HepG2 (cell line): Measurements from ENCODE around the gene VAC14. TPM values are rescaled to one million over a fixed set of nuclear protein-coding genes. Genes with fewer than 3 reads are reported as not detected.
A peak's percentile ranks its signal among the peaks of the same experiment; 100 is the strongest.

Experiments used
- MYNN ChIP-seq: sonication (generic); formaldehyde crosslinking; IDR thresholded peaks from 2 replicates; pipeline ENCODE4 v1.4.0; 2020; ENCODE audit warnings: mild to moderate bottlenecking, low read depth, missing genetic modification reagents
- NFYB ChIP-seq: sonication (generic); formaldehyde crosslinking; IDR thresholded peaks from 2 replicates; pipeline ENCODE4 v1.4.0; 2020; ENCODE audit warnings: missing genetic modification reagents
- SIN3B ChIP-seq: fragments of 150-350 bp; IDR thresholded peaks from 2 replicates; pipeline ENCODE4 v1.6.1; 2014; ENCODE audit warnings: low read length
- SMAD3 ChIP-seq: sonication (generic); formaldehyde crosslinking; IDR thresholded peaks from 2 replicates; pipeline ENCODE4 v1.4.0; 2020; ENCODE audit warnings: missing genetic modification reagents
- U2AF1 ChIP-seq: fragments of 200-400 bp; formaldehyde crosslinking; optimal IDR thresholded peaks from 2 replicates; pipeline ENCODE3; 2017; ENCODE audit warnings: mild to moderate bottlenecking, low read depth, low read length
- ZNF12 ChIP-seq: sonication (generic); formaldehyde crosslinking; IDR thresholded peaks from 2 replicates; pipeline ENCODE4 v1.5.0; 2020; ENCODE audit warnings: missing genetic modification reagents
- ZNF331 ChIP-seq: sonication (generic); formaldehyde crosslinking; IDR thresholded peaks from 2 replicates; pipeline ENCODE4 v1.4.0; 2020; ENCODE audit warnings: missing genetic modification reagents
- ZNF780A ChIP-seq: sonication (generic); formaldehyde crosslinking; IDR thresholded peaks from 2 replicates; pipeline ENCODE4 v1.8.0; 2022; ENCODE audit warnings: mild to moderate bottlenecking, missing genetic modification reagents, moderate library complexity
- polyA plus RNA-seq, 8 experiments: library from polyadenylated mRNA; depleted of rRNA in 3 of 8; stranded (reverse) in 7 of 8; unstranded in 1 of 8; fragments of >200 nt; fragmentation: Illumina TruSeq in 4 of 8; extraction: Trizol in 4 of 8; gene quantifications; 2 replicates each; pipeline versions ENCODE4 v1.2.1 to v1.2.3, GENCODE V29; 2011 to 2016; ENCODE audit warnings: low read depth in 4 of 8, missing spikeins in 1 of 8, mixed read lengths in 1 of 8; ENCODE audit not compliant: insufficient read depth in 1 of 8
- total RNA-seq, 5 experiments: library from RNA; depleted of rRNA; stranded (reverse); fragments of >200 nt; fragmentation: Illumina TruSeq; extraction: Trizol; gene quantifications; 2 replicates each; pipeline ENCODE4 v1.2.3, GENCODE V29; 2016; ENCODE audit warnings: low read depth in 1 of 5
- TF ChIP-seq, protein P1 (sequence below): sonication (generic); formaldehyde crosslinking; IDR thresholded peaks from 2 replicates; pipeline ENCODE4 v1.9.0; 2022; ENCODE audit warnings: missing genetic modification reagents, mild to moderate bottlenecking, borderline replicate concordance
- TF ChIP-seq, protein P2 (sequence below): sonication (generic); formaldehyde crosslinking; IDR thresholded peaks from 2 replicates; pipeline ENCODE4 v1.5.1; 2020; ENCODE audit warnings: mild to moderate bottlenecking, missing genetic modification reagents, moderate library complexity
- TF ChIP-seq, protein P3 (sequence below): sonication (generic); formaldehyde crosslinking; IDR thresholded peaks from 2 replicates; pipeline ENCODE4 v1.8.0; 2022; ENCODE audit warnings: mild to moderate bottlenecking, missing genetic modification reagents; ENCODE audit not compliant: insufficient replicate concordance
- TF ChIP-seq, protein P4 (sequence below): IDR thresholded peaks from 2 replicates; pipeline ENCODE4 v1.6.1; 2016; ENCODE audit warnings: missing compliant biosample characterization, missing genetic modification reagents, borderline replicate concordance
- TF ChIP-seq, protein P5 (sequence below): sonication (generic); formaldehyde crosslinking; IDR thresholded peaks from 2 replicates; pipeline ENCODE4 v1.8.0; 2022; ENCODE audit warnings: missing genetic modification reagents, low read depth, mild to moderate bottlenecking, borderline replicate concordance
- TF ChIP-seq, protein P6 (sequence below): sonication (generic); formaldehyde crosslinking; IDR thresholded peaks from 2 replicates; pipeline ENCODE4 v1.4.0; 2020; ENCODE audit warnings: missing genetic modification reagents, mild to moderate bottlenecking, borderline replicate concordance

The VAC14 gene
- total and polyA plus RNA-seq, 2 of the 13 experiments (the other 11 are each of a cell fraction or from before 2014, with no cell fraction given): 23.5 to 24.6 TPM

DNA sequence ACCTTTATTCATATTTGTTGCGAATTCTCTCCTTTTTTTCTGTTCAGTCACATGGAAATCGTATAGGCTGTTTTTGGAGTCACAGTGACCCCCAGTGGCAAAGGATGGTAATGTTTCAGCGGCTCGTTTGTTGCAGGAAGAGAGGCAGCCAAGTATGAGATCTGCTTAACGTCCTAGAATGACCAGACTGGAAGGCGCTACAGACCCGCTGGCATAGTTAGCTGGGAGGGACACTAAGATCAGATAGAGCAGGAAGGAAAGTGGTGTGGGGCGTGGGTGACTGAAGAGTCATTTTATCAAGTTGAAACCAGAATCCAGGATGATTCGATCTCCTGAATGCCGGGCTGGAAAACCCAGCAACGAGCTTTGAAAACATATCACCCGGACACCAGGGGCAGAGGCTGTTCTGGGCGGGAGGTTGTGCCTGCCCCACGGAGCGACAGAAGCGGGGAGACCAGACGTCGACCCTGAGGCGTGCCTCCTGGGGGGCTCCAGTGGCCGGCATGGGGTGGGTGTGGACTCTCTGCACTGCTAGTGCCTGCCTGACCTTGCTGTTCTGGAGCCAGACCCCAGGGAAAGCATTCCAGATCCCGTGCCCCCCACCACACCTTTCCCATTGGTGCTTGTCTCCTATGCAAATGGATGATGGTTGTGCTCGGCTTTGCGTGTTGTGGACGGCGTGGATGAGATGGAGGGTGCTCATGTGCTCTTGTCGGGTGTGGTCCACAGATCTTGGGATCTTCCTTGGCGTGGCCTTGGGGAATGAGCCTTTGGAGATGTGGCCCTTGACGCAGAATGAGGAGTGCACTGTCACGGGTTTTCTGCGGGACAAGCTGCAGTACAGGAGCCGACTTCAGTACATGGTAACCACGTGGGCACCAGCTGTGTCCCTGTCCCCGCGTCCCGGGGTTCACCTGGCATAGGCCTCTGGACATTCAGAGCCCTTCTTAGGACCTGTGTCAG is 146.9 kb downstream of the VAC14 start (continued):
- TF ChIP-seq, protein P1, sequence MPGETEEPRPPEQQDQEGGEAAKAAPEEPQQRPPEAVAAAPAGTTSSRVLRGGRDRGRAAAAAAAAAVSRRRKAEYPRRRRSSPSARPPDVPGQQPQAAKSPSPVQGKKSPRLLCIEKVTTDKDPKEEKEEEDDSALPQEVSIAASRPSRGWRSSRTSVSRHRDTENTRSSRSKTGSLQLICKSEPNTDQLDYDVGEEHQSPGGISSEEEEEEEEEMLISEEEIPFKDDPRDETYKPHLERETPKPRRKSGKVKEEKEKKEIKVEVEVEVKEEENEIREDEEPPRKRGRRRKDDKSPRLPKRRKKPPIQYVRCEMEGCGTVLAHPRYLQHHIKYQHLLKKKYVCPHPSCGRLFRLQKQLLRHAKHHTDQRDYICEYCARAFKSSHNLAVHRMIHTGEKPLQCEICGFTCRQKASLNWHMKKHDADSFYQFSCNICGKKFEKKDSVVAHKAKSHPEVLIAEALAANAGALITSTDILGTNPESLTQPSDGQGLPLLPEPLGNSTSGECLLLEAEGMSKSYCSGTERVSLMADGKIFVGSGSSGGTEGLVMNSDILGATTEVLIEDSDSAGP (CRISPR knock-in tag): peak; percentile 39; the same call in 1 of the 2 replicates
- TF ChIP-seq, protein P2, sequence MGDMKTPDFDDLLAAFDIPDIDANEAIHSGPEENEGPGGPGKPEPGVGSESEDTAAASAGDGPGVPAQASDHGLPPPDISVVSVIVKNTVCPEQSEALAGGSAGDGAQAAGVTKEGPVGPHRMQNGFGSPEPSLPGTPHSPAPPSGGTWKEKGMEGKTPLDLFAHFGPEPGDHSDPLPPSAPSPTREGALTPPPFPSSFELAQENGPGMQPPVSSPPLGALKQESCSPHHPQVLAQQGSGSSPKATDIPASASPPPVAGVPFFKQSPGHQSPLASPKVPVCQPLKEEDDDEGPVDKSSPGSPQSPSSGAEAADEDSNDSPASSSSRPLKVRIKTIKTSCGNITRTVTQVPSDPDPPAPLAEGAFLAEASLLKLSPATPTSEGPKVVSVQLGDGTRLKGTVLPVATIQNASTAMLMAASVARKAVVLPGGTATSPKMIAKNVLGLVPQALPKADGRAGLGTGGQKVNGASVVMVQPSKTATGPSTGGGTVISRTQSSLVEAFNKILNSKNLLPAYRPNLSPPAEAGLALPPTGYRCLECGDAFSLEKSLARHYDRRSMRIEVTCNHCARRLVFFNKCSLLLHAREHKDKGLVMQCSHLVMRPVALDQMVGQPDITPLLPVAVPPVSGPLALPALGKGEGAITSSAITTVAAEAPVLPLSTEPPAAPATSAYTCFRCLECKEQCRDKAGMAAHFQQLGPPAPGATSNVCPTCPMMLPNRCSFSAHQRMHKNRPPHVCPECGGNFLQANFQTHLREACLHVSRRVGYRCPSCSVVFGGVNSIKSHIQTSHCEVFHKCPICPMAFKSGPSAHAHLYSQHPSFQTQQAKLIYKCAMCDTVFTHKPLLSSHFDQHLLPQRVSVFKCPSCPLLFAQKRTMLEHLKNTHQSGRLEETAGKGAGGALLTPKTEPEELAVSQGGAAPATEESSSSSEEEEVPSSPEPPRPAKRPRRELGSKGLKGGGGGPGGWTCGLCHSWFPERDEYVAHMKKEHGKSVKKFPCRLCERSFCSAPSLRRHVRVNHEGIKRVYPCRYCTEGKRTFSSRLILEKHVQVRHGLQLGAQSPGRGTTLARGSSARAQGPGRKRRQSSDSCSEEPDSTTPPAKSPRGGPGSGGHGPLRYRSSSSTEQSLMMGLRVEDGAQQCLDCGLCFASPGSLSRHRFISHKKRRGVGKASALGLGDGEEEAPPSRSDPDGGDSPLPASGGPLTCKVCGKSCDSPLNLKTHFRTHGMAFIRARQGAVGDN (CRISPR knock-in tag): peak; percentile 73
- TF ChIP-seq U2AF1 (no peak), NFYB (CRISPR knock-in tag) (no peak), MYNN (CRISPR knock-in tag) (no peak), SMAD3 (CRISPR knock-in tag) (no peak), ZNF331 (CRISPR knock-in tag) (peak; percentile 30; the same call in 1 of the 2 replicates), SIN3B (0 out of 2 replicates have a peak, but pooled peaks have one; percentile 37), ZNF780A (no peak), ZNF12 (CRISPR knock-in tag) (peak; percentile 78; the same call in 1 of the 2 replicates)
- TF ChIP-seq, protein P3, sequence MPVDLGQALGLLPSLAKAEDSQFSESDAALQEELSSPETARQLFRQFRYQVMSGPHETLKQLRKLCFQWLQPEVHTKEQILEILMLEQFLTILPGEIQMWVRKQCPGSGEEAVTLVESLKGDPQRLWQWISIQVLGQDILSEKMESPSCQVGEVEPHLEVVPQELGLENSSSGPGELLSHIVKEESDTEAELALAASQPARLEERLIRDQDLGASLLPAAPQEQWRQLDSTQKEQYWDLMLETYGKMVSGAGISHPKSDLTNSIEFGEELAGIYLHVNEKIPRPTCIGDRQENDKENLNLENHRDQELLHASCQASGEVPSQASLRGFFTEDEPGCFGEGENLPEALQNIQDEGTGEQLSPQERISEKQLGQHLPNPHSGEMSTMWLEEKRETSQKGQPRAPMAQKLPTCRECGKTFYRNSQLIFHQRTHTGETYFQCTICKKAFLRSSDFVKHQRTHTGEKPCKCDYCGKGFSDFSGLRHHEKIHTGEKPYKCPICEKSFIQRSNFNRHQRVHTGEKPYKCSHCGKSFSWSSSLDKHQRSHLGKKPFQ: no peak
- TF ChIP-seq, protein P4, sequence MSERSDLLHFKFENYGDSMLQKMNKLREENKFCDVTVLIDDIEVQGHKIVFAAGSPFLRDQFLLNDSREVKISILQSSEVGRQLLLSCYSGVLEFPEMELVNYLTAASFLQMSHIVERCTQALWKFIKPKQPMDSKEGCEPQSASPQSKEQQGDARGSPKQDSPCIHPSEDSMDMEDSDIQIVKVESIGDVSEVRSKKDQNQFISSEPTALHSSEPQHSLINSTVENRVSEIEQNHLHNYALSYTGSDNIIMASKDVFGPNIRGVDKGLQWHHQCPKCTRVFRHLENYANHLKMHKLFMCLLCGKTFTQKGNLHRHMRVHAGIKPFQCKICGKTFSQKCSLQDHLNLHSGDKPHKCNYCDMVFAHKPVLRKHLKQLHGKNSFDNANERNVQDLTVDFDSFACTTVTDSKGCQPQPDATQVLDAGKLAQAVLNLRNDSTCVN (CRISPR knock-in tag): no peak
- TF ChIP-seq, protein P5, sequence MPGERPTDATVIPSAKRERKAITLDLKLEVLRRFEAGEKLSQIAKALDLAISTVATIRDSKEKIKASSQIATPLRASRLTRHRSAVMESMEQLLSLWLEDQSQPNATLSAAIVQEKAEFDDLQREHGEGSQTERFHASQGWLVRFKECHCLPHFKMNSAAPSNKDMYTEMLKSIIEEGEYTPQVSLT (CRISPR knock-in tag): no peak
- TF ChIP-seq, protein P6, sequence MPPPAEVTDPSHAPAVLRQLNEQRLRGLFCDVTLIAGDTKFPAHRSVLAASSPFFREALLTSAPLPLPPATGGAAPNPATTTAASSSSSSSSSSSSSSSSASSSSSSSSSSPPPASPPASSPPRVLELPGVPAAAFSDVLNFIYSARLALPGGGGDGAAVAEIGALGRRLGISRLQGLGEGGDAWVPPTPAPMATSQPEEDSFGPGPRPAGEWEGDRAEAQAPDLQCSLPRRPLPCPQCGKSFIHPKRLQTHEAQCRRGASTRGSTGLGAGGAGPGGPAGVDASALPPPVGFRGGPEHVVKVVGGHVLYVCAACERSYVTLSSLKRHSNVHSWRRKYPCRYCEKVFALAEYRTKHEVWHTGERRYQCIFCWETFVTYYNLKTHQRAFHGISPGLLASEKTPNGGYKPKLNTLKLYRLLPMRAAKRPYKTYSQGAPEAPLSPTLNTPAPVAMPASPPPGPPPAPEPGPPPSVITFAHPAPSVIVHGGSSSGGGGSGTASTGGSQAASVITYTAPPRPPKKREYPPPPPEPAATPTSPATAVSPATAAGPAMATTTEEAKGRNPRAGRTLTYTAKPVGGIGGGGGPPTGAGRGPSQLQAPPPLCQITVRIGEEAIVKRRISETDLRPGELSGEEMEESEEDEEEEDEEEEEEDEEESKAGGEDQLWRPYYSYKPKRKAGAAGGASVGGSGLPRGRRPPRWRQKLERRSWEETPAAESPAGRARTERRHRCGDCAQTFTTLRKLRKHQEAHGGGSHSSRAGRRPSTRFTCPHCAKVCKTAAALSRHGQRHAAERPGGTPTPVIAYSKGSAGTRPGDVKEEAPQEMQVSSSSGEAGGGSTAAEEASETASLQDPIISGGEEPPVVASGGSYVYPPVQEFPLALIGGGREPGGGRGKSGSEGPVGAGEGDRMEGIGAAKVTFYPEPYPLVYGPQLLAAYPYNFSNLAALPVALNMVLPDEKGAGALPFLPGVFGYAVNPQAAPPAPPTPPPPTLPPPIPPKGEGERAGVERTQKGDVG (CRISPR knock-in tag): 0 out of 2 replicates have a peak, but pooled peaks have one; percentile 41
